HL-60 (cell line): ENCODE data around the gene LSAMP.

Source experiments
- CTCF ChIP-seq: IDR thresholded peaks from one replicate; pipeline ENCODE4 v1.5.1; 2011; ENCODE audit warnings: low read length, control low read depth, inconsistent platforms; ENCODE audit not compliant: insufficient read depth
- GABPA ChIP-seq: IDR thresholded peaks from 2 replicates; pipeline ENCODE4 v1.6.1; 2012; ENCODE audit warnings: low read depth
- POLR2AphosphoS5 ChIP-seq: IDR thresholded peaks from 2 replicates; pipeline ENCODE4 v1.6.1; 2012; ENCODE audit warnings: low read depth
- REST ChIP-seq: IDR thresholded peaks from 2 replicates; pipeline ENCODE4 v1.6.1; 2012; ENCODE audit warnings: low read depth; ENCODE audit not compliant: insufficient replicate concordance

- TF ChIP-seq CTCF: no peak
- no peak for TF ChIP-seq GABPA
- no peak for TF ChIP-seq REST
- no peak for TF ChIP-seq POLR2AphosphoS5
Observed at GRCh38 chr3:116087426-116087825, 357.9 kb downstream of the LSAMP start.
